Cerebellar cortex (tissue), 1 donor: ENCODE results near the gene TBC1D2B.
"Not testable (repeated sequence)": the region's sequence is repeated elsewhere in the genome, so short reads cannot be mapped to it uniquely, and the experiment has no call there.

Source experiments
- DNase-seq: peaks from one replicate; pipeline ENCODE4 v3.0.0-alpha.2; 2015; ENCODE audit warnings: low spot score

The TBC1D2B gene

DNA sequence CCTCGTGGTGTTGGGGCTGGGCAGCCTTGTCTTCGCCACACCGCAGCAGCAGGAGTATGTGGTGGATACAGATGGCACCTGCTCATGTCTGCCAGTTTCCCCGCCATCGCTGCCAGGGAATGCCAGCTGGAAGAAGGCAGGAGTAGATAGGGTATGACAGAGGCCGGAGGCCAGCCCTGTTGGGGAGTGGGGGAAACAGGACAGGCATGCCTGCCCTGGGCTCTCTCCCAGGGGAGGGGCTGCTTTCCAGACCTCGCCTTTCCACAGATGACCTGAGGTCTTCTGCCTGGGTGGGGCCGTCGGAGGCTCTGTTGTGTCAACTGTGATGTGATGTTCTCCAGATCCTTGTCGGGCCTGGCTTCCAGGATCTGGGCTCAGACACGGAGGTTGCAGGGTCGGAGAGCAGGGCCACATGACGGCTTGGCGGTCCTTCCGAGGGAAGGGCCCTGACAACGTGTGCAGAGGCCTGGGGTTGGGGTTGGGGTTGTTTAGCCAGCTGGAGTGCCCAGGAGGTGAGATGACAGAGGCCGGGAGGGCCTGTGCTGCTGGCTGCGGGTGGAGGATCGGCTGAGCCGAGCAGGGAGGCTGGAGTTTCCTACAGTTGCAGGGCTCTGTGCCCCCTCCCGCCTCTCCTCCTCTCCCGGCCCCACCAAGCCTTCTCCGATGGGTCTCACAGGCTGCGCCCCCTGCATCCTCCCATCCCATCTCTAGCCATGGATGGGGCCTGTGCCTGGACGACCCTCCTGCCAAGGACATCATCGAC, 102.0 kb downstream of the TBC1D2B start:
- DNase-seq, result peak; percentile 54

DNA sequence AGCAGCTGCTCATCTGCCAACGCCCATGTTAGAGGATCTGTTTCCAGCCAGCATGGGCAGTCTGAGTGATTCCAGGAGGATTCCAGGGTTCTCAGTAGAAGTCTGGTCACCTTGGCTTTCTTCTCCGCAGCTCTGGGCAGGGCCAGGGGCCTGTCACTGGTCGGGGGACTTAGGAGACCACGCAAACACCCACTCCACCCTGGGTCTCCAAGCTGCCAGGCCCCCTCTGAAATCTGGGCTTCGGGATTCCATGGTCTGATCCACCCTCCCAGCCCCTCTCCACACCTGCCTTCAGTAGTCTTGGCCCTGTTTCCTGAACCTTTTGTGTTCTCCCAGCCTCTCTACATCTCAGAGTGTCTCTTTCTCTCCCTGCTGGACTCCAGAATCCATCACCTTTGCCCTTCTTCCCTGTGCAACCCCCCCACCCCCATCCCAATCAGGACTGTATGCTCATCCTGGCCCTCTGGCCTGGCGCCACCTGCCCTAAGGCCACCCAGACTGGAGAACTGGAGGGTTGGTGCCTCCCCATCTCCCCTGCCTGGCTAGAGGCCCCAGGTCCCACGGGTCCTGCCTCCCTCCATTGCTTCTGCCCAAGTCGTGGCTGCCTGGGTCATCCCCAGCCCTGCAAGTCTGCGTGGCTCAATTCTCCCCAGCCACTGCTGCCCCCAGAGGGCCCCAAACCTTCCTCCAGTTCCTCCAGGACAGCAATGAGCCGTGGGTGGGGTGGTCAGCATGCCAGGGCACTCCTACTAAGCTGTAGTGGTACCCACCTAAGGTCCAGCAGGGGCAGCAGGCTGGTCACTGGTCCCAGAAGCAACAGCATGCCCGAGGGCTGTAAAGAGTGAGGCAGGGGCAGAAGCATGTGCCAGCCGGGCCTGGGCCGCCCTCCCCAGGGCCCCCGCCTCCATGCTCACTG, 102.8 kb downstream of the TBC1D2B start:
- no peak for DNase-seq

GRCh38 chr15:77974098-77974414, 103.5 kb downstream of the TBC1D2B start:
- peak; percentile 76 for DNase-seq

- DNase-seq, result not testable (repeated sequence)
These were observed 104.0 kb downstream of the TBC1D2B start for GRCh38 chr15:77973273-77974097.

DNA sequence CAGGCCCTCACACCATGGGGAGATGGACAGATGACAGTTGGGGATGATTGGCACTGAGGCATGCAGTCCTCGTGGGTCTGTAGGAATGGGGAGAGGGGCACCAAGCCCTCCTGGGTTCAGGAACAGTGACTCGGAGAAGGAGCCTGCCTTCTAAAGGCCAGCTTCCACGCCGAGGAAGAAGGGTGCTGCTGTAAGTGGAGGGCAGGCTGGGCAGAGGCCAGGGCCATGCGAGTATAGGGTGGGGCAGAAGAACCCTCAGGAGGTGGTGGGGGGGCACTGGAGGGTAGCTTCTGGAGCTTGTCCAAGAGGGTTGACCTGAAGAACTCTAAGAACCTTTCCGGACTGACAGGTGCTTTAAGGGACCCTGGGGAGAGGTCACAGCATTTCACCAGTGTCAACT, 104.8 kb downstream of the TBC1D2B start:
- not testable (repeated sequence) for DNase-seq

- not testable (repeated sequence) for DNase-seq
These were observed 105.6 kb downstream of the TBC1D2B start for GRCh38 chr15:77971875-77972274.

DNA sequence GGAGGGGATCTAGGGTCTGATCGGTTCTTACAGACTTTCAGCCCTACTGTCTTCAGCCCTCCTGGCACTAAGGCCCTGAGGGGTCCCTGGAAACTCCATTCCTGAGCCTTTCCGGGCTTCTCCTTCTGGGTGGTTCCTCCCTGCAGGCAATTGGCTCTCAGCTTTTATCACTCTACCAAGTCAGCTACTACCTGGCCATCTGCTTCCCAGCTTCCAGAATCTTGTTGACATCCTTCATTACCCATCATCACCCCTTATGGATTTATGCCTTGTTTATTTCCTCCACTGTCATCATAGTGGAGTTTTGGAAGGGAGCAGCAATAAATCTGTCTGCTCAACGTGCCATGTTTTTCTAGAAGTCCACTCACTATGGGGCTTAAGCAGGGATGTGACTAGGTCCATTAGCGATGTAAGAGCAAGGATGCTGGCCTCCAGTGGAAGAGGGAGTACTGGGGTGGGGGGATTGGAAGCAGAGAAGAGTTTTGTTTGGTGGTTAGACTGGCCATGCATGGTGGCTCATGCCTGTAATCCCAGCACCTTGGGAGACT, 106.6 kb downstream of the TBC1D2B start:
- not testable (repeated sequence) for DNase-seq

GRCh38 chr15:77969055-77969454, 108.5 kb downstream of the TBC1D2B start:
- no peak for DNase-seq

GRCh38 chr15:77967798-77968197, 109.7 kb downstream of the TBC1D2B start:
- no peak for DNase-seq

DNA sequence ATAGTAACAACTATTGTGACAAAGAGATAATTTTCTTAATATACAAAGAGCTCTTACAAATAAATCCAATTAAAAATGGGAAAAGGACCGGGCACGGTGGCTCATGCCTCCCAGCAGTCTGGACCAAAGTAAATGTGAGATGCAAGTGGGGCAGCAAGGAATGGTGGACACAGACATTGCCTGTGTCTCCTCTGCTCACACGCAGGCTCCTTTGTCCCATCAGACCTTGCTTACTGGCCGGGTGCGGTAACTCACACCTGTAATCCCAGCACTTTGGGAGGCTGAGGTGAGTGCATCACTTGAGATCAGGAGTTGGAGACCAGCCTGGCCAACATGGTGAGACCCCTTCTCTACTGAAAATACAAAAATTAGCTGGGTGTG, 110.3 kb downstream of the TBC1D2B start:
- not testable (repeated sequence) for DNase-seq

GRCh38 chr15:77966540-77967234, 110.8 kb downstream of the TBC1D2B start:
- peak; percentile 63 for DNase-seq

GRCh38 chr15:77964193-77964592, 113.3 kb downstream of the TBC1D2B start:
- DNase-seq, result no peak

DNA sequence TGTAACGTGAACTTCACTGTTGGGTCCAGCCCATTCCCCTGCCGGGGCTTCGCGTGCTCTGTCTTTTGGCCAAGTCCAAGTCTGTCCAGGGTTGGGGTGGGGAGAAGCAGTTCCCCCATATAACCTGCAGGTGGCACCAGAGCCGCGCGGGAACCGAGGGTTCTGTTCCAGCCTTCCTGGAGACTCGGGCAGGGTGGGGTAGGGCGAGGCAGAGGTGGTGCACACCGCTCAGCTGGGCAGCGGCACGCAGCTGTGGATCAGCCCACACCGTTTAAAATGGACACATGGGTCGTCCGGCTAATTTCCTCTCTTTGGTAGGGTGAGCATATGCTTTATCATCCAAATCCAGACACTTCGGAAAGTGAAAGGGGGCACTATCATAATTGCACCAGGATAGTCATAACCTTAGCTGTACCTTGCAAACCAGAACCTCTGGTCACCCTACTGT, 118.1 kb downstream of the TBC1D2B start:
- DNase-seq, result peak; percentile 76

DNA sequence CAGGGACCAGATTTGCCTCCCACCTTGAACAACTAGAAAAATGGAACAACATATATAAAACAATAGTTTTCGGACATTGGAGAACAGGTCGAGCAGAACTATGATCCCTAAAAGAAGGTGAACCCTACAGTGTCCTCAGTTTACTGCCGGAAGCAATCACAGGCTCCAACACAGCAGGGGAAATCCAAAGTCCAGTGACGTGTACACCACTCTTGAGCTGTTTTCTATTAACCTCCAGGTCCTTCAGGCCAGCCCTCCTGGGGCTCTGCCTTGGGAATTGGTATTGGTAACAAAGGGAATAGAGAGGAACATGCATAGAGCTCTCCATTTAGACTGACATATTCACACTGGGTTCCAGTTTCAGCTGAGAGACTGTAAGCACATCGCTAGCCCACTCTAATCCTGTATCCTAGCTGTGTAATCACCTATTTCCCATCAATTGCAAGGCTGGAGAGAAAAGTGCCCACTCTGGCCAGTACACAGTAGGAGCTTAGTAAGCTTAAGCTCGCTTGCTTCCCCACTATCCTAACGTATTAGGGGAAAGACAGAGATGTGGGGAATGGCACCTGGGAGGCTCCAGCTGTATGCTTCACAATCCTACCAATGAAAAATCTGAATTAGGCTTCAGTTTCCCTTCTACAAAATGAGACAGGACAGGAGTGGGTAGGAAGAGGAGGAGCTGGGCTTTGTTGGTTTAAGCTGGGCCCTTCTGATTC, 118.6 kb downstream of the TBC1D2B start:
- not testable (repeated sequence) for DNase-seq

GRCh38 chr15:77958021-77958420, 119.5 kb downstream of the TBC1D2B start:
- not testable (repeated sequence) for DNase-seq

DNA sequence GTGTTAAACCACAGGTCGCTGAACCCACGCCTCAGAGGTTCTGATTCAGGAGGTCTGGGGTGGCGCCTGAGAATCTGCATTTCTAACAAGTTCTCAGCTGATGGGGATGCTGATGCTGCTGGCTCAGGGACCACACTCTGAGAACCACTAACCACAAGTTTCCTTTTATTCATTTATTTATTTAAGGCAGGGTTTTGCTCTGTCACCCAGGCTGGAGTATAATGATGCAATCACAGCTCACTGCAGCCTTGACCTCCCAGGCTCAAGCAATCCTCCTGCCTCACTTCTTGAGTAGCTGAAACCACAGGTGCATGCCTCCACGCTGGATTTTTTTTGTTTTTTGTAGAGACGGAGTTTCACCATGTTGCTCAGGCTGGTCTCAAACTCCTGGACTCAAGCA, 123.6 kb downstream of the TBC1D2B start:
- not testable (repeated sequence) for DNase-seq

DNA sequence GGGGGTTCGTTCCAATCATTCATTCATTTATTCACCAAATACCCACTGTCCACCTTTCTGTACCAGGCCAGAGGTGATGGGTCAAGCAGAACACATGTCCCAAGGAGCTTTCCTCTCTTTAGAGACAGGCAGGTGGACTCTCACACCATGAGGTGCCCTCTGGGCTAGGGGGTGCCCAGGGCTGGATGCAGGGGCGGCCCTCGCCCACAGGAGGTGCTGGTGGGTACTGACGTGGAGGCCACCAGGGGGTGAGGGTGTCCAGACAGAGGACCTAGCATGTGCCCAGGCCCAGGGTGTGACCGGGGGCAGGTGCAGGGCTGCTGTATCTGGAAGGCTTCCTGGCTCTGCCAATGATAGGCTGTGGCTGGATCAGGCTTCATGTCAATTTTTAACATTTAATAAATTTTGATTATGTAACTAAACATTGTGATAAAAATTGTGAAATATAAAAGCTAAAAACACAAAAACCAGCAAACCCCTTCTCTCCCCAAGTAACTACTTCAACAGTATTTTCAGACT, 124.5 kb downstream of the TBC1D2B start:
- DNase-seq, result not testable (repeated sequence)

DNA sequence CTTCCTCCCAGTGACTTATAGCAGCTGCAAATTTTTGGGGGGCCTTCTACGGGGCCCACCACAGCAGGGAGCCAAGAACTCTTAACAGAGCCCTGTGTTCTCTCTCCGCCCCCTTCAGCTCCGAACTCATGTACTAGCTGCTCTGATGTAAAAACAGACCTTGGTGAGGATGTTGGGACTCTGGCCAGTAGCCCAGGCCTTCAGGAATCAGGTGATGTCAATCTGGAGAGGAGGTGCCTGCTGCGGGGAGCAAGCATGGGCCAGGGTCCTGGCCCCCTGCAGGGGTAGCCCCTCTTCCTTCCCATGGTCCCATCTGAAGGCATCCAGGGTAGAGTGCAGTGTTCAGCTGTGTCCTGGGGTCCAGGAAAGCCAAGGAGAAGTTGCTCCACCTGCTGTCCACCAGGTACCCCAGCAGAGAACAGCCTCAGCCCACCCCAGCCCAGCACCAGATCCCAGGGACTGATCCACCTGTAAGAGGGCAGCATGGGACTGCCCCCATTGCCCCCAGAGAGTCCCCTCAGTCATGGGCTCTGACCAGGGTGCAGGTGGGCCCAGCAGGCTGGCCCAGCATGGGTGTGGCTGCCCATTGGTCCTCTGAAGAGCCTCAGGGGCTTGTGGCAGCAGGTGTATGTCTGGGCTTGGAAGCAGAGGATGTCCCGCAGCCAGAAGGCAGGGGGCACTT, 126.3 kb downstream of the TBC1D2B start:
- not testable (repeated sequence) for DNase-seq

DNA sequence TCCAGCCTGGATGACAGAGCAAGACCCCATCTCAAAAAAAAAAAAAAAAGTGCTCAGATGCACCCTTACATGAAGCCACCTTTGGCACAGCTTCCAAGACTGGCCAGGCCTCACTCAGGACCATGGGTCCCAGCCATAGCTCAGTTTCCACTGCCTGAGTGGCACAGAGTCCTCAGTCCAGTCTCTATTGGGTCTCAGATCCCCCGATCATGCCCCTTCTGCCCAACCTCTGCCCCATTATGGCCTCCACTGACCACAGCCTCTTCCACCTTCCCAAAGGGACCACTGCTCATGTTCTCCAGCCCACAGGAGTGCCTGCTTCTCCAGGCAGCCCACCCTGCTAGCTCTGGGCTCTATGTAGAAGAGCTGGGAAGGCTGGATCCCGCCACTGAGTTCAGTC, 127.0 kb downstream of the TBC1D2B start:
- DNase-seq, result not testable (repeated sequence)

GRCh38 chr15:77945566-77945965, 131.9 kb downstream of the TBC1D2B start:
- DNase-seq, result no peak
